Loucy (cell line): ENCODE measurements around the gene KRIT1.

Experiments used
- EZH2phosphoT487 ChIP-seq: fragments of 200-600 bp; IDR thresholded peaks from 2 replicates; pipeline ENCODE4 v1.6.1; 2018; ENCODE audit warnings: antibody characterized with exemption, mild to moderate bottlenecking, moderate library complexity, borderline replicate concordance
- TF ChIP-seq, protein P1 (sequence below): fragments of 200-600 bp; sonication (generic); conservative IDR thresholded peaks from 2 replicates; pipeline ENCODE4 v1.5.1; 2014; ENCODE audit warnings: mild to moderate bottlenecking, antibody characterized with exemption, low read length

DNA sequence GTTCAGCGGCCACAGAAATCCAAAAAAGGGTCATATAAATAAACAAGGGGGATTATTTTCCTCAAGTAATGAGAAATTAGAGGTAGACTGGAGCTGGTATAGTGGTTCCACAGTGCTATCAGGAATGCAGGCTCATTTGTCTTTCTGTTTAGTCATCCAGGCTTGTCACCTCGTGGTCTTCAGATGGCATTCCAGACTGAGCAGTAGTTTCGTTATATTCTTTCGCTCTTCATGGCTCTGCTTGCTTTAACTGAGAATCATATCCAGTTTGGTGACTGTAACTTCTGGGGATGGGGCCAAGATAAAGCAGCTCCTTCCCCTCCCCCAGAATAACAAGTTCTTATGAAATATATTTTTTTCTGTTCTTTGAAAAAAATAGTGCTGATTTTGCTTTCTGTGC lies 9.6 kb upstream of the KRIT1 start:
- TF ChIP-seq, protein P1, sequence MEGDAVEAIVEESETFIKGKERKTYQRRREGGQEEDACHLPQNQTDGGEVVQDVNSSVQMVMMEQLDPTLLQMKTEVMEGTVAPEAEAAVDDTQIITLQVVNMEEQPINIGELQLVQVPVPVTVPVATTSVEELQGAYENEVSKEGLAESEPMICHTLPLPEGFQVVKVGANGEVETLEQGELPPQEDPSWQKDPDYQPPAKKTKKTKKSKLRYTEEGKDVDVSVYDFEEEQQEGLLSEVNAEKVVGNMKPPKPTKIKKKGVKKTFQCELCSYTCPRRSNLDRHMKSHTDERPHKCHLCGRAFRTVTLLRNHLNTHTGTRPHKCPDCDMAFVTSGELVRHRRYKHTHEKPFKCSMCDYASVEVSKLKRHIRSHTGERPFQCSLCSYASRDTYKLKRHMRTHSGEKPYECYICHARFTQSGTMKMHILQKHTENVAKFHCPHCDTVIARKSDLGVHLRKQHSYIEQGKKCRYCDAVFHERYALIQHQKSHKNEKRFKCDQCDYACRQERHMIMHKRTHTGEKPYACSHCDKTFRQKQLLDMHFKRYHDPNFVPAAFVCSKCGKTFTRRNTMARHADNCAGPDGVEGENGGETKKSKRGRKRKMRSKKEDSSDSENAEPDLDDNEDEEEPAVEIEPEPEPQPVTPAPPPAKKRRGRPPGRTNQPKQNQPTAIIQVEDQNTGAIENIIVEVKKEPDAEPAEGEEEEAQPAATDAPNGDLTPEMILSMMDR: no peak
- TF ChIP-seq EZH2phosphoT487: no peak
